ENCODE results near the gene INS. TPM values are rescaled to one million over a fixed set of nuclear protein-coding genes. Genes with fewer than 3 reads are reported as not detected.

INS gene
- total RNA-seq, 1 experiment from 2014 or later, result not detected

DNA sequence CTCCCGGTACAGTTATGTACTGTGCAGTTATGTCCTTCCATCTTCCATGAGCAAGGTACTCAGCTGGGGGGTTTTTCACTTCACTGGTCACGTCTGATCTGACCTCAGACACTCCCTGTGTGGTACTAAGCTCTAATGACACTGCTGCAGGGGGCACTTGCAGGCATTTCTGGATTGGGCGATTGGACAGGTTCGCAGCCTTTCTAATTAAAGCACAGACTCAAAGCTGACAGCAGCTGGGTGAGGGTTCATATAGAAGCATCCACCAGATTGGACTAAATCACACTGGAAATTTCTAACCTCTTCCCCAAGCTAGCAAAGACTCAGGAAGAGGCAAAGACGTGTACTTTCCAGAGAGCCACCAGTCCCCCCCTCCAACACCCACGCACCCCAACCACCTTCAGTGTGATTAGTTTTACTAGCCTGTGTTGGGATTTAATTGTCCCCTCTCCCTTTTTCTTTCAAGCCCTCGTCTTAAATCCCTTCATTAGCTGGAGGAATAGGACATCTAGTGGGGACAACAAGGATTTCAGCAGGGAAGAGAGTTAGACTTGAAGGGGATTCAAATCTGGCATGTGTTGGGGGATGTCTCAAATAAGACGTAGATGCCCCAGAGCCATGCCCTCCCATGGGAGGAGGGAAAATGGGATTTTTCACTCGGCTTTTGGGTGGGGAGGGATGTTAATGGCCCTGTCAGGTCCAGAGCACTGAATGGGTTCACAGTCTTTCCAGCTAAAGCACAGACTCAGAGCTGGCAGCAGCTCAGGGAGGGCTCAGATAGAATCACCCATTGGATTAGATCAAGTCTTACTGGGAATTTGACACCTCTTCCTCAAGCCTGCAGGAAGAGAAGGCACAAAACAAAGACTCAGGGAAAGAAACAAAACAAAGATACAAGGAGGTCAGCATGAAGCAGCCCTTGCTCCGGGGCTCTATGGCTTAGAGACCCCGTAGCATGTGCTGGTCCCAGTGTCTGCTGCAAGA, 10.9 kb downstream of the INS start:
- peak; percentile 26 for DNase-seq (ENCODE audit: extremely low read depth, low read depth)

DNA sequence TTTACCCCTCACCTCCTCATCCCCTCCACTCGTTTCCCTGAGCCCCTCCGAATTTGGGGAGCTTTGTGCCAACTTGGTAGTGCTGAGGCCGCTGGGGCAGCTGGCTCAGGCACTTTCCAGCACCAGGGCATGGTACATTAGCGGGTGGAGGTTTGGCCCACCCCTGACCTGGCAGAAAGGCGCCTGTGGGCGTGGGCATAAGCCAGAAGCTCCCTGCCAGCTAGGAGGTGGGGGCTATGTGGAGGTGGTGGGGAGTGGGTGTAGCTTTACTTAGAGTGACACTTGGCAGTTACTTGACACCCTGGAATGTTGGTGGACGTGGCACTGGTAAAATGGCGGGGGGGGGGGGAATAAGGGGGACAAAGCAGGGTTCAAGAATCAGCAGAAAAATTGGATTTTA, 11.5 kb downstream of the INS start:
- DNase-seq (ENCODE audit: extremely low read depth, low read depth), result no peak

GRCh38 chr11:2148595-2148994, 12.4 kb downstream of the INS start:
- DNase-seq (ENCODE audit: extremely low read depth, low read depth), result no peak

GRCh38 chr11:2147391-2147790, 13.6 kb downstream of the INS start:
- no peak for DNase-seq (ENCODE audit: extremely low read depth, low read depth)

DNA sequence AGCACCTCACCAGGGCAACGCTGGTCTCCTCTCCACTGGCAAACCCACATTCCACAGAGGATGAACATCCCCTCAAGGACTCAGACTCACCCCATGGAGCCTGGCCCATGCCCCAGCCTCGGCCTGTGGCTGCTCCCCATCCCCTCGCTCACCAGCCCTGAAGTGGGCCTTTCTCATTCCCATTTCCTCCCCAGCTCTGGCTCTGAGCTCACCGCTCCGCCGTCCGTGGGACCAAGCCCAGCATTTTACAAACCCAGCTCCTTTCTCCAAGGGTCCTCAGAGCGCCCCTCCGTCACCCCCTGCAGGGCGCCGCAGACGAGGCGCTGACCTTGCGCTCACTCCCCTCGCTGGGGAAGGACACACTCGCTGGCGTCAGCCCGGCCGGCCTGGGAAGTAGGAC, 15.0 kb downstream of the INS start:
- no peak for DNase-seq (ENCODE audit: extremely low read depth, low read depth)

DNA sequence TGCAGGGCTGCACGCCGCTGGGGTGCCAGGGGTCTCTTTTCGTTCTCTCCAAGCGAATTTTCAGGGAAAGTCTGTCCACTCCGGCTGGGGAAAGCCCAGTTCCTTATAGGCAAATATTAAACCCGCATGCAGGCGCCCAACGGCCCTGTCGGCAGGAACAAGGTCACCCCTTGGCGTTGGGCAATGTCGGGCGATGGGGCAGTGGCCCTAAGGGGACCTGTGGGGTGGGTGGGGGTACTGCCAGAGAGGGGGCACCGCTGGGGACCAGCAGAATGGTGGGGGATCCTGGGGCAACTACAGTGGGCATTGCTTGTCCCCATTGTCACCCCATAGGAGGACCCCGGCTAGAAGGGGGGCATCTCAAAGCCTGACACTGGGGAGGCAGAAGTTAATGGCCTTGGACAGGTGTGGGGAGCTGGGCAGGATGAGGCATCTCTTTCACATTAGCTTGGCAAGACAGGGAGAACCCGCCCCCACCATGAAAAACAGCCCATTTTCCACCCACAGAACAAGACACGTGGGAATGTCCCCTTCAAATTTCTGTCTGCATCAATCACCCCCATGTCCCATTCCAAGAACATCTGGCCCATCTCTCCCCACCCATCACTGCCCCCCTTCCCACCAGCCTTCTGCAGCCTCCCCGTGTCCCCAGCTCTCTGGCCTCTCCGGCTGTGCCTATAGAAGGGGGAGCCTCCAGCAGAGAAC, 16.3 kb downstream of the INS start:
- DNase-seq (ENCODE audit: extremely low read depth, low read depth), result no peak

DNA sequence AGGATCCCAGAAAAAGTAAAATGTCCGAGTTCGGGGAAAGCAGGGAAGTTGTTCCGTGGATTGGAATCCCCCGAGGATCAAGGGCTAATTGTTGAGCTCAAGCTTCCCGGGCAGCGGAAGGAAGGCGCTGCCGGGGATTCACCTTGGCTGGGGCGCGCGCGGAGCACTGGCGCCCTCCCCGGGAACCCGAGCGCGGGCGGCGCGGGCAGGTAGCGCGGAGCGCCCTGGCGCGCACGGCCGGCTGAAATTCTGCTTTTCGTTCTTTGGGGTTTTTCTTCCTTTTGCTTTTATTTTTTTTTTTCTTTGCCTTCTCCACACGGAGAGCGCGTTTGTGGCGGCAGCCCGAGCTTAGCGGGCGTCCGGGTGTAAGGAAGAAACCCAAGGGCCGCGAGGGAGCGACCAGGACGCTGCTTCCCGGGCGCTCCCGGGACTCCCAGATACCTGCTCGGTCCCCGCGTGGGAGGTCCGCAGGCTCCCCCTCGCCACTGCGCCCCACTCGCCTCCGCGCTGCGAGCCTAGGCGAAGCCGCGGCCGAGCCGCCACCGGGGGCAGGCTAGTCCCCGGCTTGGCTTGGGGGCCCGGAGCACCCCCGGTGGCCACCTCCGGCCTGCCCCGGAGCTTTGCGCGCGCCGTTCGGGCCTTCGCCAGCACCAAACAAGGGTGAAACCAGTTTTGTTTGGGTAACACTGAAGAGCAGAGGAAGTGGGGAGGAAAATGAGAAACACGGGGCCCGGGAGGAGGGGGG, 17.0 kb downstream of the INS start:
- no peak for DNase-seq (ENCODE audit: extremely low read depth, low read depth)

- DNase-seq (ENCODE audit: extremely low read depth, low read depth), result no peak
Measured at GRCh38 chr11:2143477-2143798, 17.6 kb downstream of the INS start.

- DNase-seq (ENCODE audit: extremely low read depth, low read depth), result no peak
Measured at GRCh38 chr11:2142762-2143202, 18.2 kb downstream of the INS start.

DNA sequence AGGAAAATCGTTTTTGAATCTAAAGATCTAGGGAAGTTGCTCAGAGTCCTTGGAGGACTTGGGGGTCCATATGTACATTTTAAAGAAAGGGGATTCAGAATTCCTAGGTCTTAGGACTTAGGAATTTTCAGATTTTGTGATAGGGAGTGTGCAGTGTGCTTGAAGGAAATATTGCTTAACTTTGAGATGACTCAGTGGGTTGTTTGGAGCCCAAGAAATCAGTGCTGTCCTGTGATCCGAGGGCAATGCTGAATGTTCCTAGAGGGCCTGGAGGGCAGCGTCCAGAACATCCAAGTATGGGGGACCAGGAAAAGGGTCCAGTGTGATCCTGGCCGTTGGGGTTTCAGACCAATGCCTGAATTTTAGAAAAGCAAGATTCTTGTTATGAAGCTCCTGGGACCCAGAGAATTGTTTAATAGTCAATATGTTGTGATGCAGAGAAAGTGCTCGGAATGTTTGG, 18.7 kb downstream of the INS start:
- no peak for DNase-seq (ENCODE audit: extremely low read depth, low read depth)

DNA sequence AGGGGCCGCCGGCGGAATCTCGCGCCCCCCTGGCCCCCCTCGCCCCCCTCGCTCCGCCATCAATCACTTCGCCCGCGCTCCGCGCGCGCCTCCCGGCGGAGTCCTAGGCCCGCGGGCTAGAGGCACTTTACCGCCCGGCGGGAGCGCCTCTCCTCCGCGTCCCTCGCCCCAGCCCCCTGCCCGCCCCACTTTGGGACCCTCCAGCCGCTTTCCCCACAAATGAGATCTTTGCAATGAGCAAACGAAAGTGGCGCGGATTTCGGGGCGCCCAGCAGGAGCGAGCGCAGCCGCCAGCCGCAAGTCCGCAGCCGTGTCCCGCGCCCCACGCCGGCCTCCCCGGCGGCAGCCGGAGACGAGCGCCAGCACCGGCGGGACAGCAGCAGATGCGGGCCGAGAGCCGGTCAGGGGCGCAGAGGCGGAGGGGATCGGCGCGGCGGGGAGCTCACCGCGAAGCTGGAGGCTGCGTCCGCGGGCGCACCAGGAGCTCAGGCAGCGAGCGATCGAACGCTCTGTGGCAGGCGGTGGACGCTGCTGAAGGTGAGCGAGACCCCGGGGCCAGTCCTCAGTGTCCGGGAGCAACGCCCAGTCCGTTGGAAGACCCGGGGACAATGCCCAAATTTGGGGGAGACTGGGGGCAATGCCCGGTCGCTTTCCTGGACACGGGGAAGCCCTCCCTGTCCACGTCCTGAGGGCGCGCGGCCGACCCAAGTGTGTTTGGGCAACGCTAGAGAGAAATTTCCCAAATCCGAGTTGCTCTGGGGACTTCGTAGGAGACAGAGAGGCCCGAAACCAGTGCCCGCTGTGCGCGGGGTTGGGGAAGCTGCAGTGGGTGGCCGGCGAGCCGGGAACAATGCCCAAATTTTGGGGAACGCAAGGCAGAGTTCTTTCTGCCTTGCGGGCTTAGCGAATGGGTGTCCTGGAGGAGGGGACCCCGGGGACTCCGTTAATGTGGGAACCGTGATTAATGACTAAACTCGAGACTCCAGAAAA, 20.3 kb downstream of the INS start:
- DNase-seq (ENCODE audit: extremely low read depth, low read depth), result no peak

DNA sequence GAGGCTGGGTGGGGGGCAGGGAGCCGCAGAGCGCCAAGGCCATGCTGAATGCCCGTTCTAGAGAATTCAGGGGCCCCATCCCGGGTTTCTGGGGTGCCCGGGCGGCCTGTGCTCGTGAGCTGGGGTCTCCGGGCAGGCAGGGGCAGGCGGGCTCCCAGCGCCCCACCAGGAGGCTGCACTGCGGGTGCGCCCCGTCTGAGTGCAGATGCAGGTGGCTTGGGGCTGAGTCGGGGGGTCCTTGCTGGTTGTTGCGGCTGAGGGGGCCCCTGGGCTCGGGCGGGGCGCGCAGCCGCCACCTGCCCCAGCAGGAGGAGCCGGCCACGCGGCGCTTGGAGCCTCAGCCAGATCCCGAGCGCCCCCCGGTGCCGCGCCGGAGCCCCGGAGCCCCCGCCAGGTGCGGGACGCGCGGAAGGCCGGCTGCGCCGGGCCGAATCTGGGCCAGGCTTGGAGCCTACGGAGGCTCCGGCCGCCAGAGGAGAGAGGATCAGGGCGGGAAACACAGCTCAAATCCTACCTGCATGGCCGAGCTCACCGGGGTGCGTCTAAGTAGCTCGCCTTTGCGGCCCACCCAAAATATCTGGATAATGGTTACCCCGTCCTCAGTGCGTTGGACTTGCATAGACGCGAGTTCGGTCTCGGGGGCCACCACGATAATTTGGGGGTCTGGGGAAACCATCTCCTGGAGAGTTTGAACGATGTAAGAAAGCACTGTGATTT, 21.2 kb downstream of the INS start:
- DNase-seq (ENCODE audit: extremely low read depth, low read depth), result no peak

- DNase-seq (ENCODE audit: extremely low read depth, low read depth), result no peak
Measured at GRCh38 chr11:2139123-2139521, 21.9 kb downstream of the INS start, which contains the start of gene IGF2. Gene IGF2 (minus strand): TSS chr11:2139389. CDS start chr11:2135523, 3,866 bp downstream.

DNA sequence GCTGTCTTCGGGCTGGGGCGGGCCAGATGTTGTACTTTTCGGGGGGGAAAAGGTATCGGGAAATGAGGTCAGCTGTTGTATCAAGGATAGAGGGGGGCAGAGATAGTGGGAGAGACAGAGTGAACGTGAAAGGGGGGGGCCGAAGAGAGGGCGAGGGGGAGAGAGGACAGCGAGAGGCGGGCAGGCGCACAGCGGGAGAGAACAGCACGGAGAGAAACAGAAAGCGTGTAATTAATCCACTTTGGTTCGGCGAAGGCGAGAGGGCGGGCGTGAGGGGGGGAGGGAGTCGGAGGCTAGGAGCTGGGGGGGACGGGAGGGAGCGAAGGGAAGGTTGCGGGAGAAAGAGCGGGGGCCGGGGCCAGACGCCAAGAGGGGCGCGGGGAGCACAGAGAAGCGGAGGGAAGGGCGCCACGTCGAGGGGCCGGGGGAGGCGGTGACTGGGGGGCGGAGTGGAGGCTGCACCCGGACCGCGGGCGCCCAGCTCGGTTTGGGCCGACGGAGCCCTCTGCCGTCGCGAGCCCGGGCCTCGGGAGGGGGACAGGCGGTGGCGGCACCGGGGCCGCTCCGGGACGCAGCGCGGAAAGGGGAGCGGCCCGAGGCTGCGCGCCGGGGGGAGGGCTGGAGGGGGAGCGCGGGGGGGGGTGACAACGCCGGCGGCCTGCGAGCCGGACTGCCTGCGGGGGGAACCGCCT, 22.4 kb downstream of the INS start:
- DNase-seq (ENCODE audit: extremely low read depth, low read depth), result no peak

GRCh38 chr11:2138068-2138430, 23.0 kb downstream of the INS start:
- no peak for DNase-seq (ENCODE audit: extremely low read depth, low read depth)

DNA sequence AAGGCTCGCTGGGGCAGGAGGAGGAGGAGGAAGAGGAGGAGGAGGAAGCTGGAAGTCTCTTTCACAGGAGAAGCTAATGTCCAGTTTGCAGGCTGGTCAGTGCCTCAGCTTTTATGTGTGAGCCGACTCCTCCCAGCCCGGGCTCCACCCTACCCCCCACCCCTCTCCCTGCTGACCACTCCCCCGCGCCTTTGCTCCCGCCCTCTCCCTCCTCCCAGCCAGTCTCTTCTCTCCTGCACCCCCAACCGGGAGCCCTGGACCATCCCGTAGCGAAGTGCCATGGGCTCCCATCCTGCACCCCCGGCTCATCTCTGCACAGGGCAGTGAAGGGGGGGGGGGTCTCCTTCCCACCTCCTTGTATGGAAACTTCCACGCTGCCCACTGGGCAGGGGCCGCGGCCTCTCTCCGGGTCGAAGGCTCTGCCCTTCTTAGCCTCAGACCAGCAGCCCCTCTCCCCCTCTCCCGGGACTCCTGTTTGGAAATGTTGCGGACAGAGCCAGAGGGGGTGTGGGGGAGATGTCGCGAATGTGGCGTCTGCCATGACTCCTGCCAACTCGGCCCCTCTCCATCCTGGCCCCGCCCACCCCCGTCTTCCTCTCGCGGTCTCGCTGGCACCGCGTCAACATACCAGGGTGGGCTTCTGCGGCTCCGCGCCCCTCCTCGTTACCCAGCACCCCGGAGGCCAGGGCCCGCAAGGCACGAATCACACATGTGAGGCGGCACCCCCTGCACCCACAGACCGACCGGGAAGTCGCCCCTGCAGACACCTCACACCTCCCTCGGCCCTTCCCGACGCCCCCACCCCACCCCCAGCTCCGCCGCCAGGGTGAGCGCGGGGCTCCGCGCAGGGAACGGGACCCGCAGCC, 23.6 kb downstream of the INS start:
- DNase-seq (ENCODE audit: extremely low read depth, low read depth), result peak; percentile 21

DNA sequence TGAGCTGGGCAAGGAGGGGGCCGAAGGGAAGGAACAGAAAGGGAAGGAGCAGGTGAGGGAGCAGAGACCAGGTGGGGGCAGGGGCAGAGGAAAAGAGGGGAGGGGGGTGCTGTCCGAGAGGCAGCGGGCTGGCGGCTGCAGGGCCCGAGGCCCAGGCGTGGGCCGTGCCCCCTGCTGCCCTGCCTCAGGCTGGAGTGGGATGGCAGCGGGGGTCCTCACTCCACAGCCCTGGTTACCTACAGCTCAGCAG, 24.1 kb downstream of the INS start:
- DNase-seq (ENCODE audit: extremely low read depth, low read depth), result no peak
